H1 (cell line): ENCODE measurements around the gene RAET1G. TPM values are rescaled to one million over a fixed set of nuclear protein-coding genes. Genes with fewer than 3 reads are reported as not detected.

Source experiments
- BCL11A ChIP-seq, 2 experiments: IDR thresholded peaks; one replicate each; pipeline ENCODE4 v1.6.1; 2011; ENCODE audit warnings: low read depth in 2 of 2, low read length in 2 of 2, mild to moderate bottlenecking in 2 of 2
- BRCA1 ChIP-seq: IDR thresholded peaks from 2 replicates; pipeline ENCODE4 v1.6.1; 2012; ENCODE audit warnings: low read depth, low read length, improper control_type of control experiment
- CBX5 ChIP-seq: fragments of 300-800, 300-1000 bp; sonication (generic); IDR thresholded peaks from 2 replicates; pipeline ENCODE4 v1.7.1; 2016; ENCODE audit warnings: antibody characterized with exemption, low read length, low read depth
- EZH2 ChIP-seq: fragments of 200-600 bp; sonication (generic); IDR thresholded peaks from 2 replicates; pipeline ENCODE4 v1.7.1; 2012; ENCODE audit warnings: low read depth, mild to moderate bottlenecking, moderate library complexity, low read length, inconsistent platforms; ENCODE audit not compliant: severe bottlenecking
- GABPA ChIP-seq: IDR thresholded peaks from 2 replicates; pipeline ENCODE4 v1.6.1; 2011; ENCODE audit warnings: mild to moderate bottlenecking, low read length, moderate library complexity, borderline replicate concordance; ENCODE audit not compliant: insufficient read depth
- KDM4A ChIP-seq: IDR thresholded peaks from one replicate; pipeline ENCODE4 v1.7.1; 2012; ENCODE audit warnings: low read depth, mild to moderate bottlenecking, moderate library complexity, low read length, inconsistent platforms; ENCODE audit not compliant: severe bottlenecking
- MAX ChIP-seq: IDR thresholded peaks from 2 replicates; pipeline ENCODE4 v1.6.1; 2012; ENCODE audit warnings: inconsistent platforms
- NANOG ChIP-seq: IDR thresholded peaks from 2 replicates; pipeline ENCODE4 v1.6.1; 2011; ENCODE audit warnings: low read length, low read depth, mild to moderate bottlenecking, inconsistent platforms; ENCODE audit not compliant: insufficient read depth, poor library complexity, severe bottlenecking
- POU5F1 ChIP-seq: IDR thresholded peaks from 2 replicates; pipeline ENCODE4 v1.6.1; 2011; ENCODE audit warnings: low read depth, mild to moderate bottlenecking, low read length, moderate library complexity
- polyA plus RNA-seq, 7 experiments: library from polyadenylated mRNA; depleted of rRNA in 3 of 7; stranded (reverse) in 5 of 7; unstranded in 2 of 7; fragments of >200 nt in 5 of 7; fragments of 200-250 nt in 2 of 7; gene quantifications; 1 replicate in 5 of 7; 2 replicates in 1 of 7; 4 replicates in 1 of 7; pipeline versions ENCODE4 v1.2.1 to v1.2.3, GENCODE V29; 2011 to 2013; ENCODE audit warnings: missing spikeins in 2 of 7, mixed read lengths in 2 of 7
- total RNA-seq: library from RNA; stranded (reverse); fragmentation: NEBNext Ultra II Directional; extraction: Animal tissue kit (Norgen Biotek cat#: 25700); gene quantifications from 2 replicates; pipeline ENCODE4 v1.2.1, GENCODE V29; 2021

The RAET1G gene
- total and polyA plus RNA-seq, 2 of the 8 experiments (the other 6 are each of a cell fraction or from before 2014, with no cell fraction given) = 0.08 TPM; not detected in 1

DNA sequence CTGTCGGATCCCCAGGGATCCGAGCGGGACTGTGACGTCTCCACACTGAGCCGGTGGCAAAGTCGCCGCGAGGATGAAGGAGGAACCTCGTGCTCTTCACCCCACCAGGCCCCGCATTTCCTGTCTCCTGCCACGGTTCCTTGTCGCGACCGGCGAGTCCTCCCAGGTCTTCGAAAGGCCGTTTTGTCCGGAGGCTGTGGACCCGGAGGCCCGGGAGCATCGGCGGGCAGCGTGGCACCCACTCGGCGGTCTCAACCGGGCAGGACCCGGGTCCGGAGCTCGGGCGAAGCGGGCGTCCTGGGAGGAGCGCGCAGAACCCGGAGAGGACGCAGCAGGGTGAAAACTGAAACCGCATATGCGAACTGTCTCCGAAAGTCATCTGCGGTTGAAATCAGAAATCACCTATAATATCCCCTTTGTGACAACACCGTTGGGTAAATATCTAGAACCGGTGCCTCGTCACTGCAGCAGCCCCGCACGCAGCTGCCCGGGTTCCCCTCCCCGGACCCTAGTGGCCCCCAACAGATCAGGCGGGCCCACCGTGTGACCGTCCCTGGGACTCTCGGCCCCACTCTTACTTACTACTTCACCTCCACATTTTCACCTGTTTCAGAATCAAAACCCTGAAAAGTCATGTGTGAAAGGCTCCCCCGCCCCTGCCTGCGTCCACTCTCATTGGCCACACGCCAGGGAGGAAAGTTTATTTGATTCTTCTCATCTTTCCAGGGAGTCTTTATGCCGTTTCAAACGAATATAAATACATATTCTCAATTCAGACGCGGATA, 15.8 kb upstream of the RAET1G start (continued):
- no peak for TF ChIP-seq GABPA
- TF ChIP-seq BRCA1 = no peak
- no peak for TF ChIP-seq POU5F1
- no peak for TF ChIP-seq NANOG
- peak; percentile 62 for TF ChIP-seq KDM4A
- no peak for TF ChIP-seq BCL11A (IDR thresholded peaks at IDR 0.05; ENCODE audit: low read depth in 2 of 2, low read length in 2 of 2)
- TF ChIP-seq EZH2 = peak; percentile 98
- no peak; the same call in 1 of the 2 replicates for TF ChIP-seq MAX
- no peak for TF ChIP-seq CBX5
